GM12891 (cell line): ENCODE results near the gene DEPP1.

Source experiments
- POLR2AphosphoS5 ChIP-seq: IDR thresholded peaks from 2 replicates; pipeline ENCODE4 v1.6.1; 2011; ENCODE audit warnings: low read depth, low read length, control low read depth
- TAF1 ChIP-seq: IDR thresholded peaks from 2 replicates; pipeline ENCODE4 v1.6.1; 2011; ENCODE audit warnings: low read depth, low read length, control low read depth

DNA sequence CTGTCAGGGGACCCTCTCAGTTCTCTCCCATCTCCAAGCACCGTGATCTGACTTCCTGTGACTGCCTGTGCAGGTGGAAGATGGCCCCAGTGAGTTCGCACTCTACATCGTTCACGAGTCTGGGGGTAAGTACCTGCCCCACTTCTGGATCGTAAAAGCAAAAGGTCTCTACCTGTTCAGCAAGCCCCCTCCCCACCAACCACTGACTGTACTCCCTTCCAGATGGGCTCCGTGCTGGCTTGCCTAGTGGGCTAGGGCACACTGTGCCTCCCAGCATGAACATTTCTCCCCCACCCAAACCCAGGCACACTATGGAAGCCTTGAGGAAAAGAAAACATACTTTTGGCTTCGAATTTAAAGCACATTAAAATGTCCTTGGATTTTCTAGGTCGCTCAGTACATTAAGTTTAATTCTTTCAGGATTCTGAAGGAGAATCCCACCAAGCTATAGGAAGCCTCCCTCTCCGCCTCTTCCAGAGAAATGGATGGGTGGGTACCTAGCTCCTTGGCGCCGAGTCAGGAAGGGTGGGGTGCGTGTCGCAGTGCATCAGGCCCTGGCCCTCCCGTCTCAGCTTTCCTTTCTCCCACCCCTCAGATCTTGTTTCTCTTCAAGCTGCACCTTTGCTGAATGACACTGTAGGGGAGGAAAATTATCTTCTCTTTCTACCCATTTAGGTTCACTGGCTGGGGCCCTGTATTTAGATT, 11.1 kb upstream of the DEPP1 start:
- TF ChIP-seq TAF1 (no peak), POLR2AphosphoS5 (no peak)
